ENCODE data around the gene HOXC6. TPM values are rescaled to one million over a fixed set of nuclear protein-coding genes. Genes with fewer than 3 reads are reported as not detected.

HOXC6 gene
- total RNA-seq, 3 donors from 2014 or later = 3.3 to 4.1 (median 4.0) TPM

GRCh38 chr12:54003625-54004024 is 24.6 kb upstream of the HOXC6 start:
- intact Hi-C loops (cut with DNase I; ENCODE audit: low total_unique reads) = loop anchor here (10.0 kb wide), 2 partner anchors 201 to 1961 kb away; partner anchors contain the start of genes CDK2 and PMEL
- Histone ChIP-seq H3K9me3 (no peaks in the 10 kb centered on the region), H3K27ac (peak overlapping the region; percentile 7 to 81), H3K27me3 (peaks cover 0 to 3% of the 10 kb centered on the region in 2 donors), H3K4me1 (peaks cover 0 to 7% of the 10 kb centered on the region in 2 donors), H3K4me3 (peak overlapping the region in 2 of 3 donors; percentile 11 to 71), H3K36me3 (no peaks in the 10 kb centered on the region)
- TF ChIP-seq CTCF (IDR thresholded peaks at IDR 0.05) = no peak
- TF ChIP-seq POLR2AphosphoS5 (IDR thresholded peaks at IDR 0.05) = no peak
- TF ChIP-seq POLR2A (IDR thresholded peaks at IDR 0.05) = no peak
- no peak for DNase-seq (ENCODE audit: low spot score in 2 of 2)

- TF ChIP-seq POLR2A (IDR thresholded peaks at IDR 0.05) (no peak), POLR2AphosphoS5 (IDR thresholded peaks at IDR 0.05) (no peak), CTCF (IDR thresholded peaks at IDR 0.05) (no peak)
- intact Hi-C loops (cut with DNase I; ENCODE audit: low total_unique reads) = loop anchor here (10.0 kb wide), 2 partner anchors 201 to 1961 kb away; partner anchors contain the start of genes CDK2 and PMEL
- no peak for DNase-seq (ENCODE audit: low spot score in 2 of 2)
- Histone ChIP-seq H3K27ac (peak overlapping the region; percentile 48 to 81), H3K36me3 (no peaks in the 10 kb centered on the region), H3K27me3 (peaks cover 0 to 3% of the 10 kb centered on the region in 2 donors), H3K4me3 (peak overlapping the region in 2 of 3 donors; percentile 57 to 71), H3K4me1 (peaks cover 0 to 7% of the 10 kb centered on the region in 2 donors), H3K9me3 (no peaks in the 10 kb centered on the region)
These were observed 24.0 kb upstream of the HOXC6 start for GRCh38 chr12:54004063-54004840.

- Histone ChIP-seq H3K9me3 (no peaks in the 10 kb centered on the region), H3K36me3 (no peaks in the 10 kb centered on the region), H3K4me1 (peaks cover 0 to 7% of the 10 kb centered on the region in 2 donors), H3K27ac (peak overlapping the region; percentile 48 to 81), H3K27me3 (peaks cover 0 to 3% of the 10 kb centered on the region in 2 donors), H3K4me3 (peak overlapping the region; percentile 35 to 71 (median 57))
- no peak for DNase-seq (ENCODE audit: low spot score in 2 of 2)
- intact Hi-C loops (cut with DNase I; ENCODE audit: low total_unique reads) = loop anchor here (10.0 kb wide), 2 partner anchors 200 to 1960 kb away; partner anchors contain the start of genes CDK2 and PMEL
- TF ChIP-seq POLR2AphosphoS5 (IDR thresholded peaks at IDR 0.05) = peak in 1 of 3 donors; percentile 16
- TF ChIP-seq CTCF (IDR thresholded peaks at IDR 0.05) = no peak
- no peak for TF ChIP-seq POLR2A (IDR thresholded peaks at IDR 0.05)
These were observed 23.3 kb upstream of the HOXC6 start for GRCh38 chr12:54004841-54005530.

- Histone ChIP-seq H3K27ac (peak overlapping the region; percentile 48 to 81), H3K36me3 (no peaks in the 10 kb centered on the region), H3K9me3 (no peaks in the 10 kb centered on the region), H3K27me3 (peaks cover 0 to 3% of the 10 kb centered on the region in 2 donors), H3K4me3 (peak overlapping the region; percentile 35 to 71 (median 57)), H3K4me1 (peaks cover 0 to 7% of the 10 kb centered on the region in 2 donors)
- no peak for TF ChIP-seq POLR2AphosphoS5 (IDR thresholded peaks at IDR 0.05)
- no peak for TF ChIP-seq CTCF (IDR thresholded peaks at IDR 0.05)
- no peak for TF ChIP-seq POLR2A (IDR thresholded peaks at IDR 0.05)
- no peak for DNase-seq (ENCODE audit: low spot score in 2 of 2)
- intact Hi-C loops (cut with DNase I; ENCODE audit: low total_unique reads) = loop anchor here (10.0 kb wide), 2 partner anchors 199 to 1959 kb away; partner anchors contain the start of genes CDK2 and PMEL
These were observed 22.7 kb upstream of the HOXC6 start for GRCh38 chr12:54005531-54005852.
